Lower lobe of right lung (tissue), 2 donors: ENCODE measurements around the gene RETREG1. TPM values are rescaled to one million over a fixed set of nuclear protein-coding genes. Genes with fewer than 3 reads are reported as not detected.
"Not testable (repeated sequence)": the region's sequence is repeated elsewhere in the genome, so short reads cannot be mapped to it uniquely, and the experiment has no call there.

Experiments used
- ATAC-seq, 2 donors: fragments of 200-7000 bp; cut with Tn5 transposase; one replicate each; pipeline ENCODE4 v1.9.1; 2020 to 2022; ENCODE audit warnings: mild to moderate bottlenecking in 2 of 2, moderate library complexity in 2 of 2
- DNase-seq: peaks from one replicate; pipeline ENCODE4 v3.0.0-alpha.2; 2020
- H3K27ac ChIP-seq: fragments of 200-600 bp; one replicate; pipeline ENCODE4 v1.8.0; 2022
- H3K27me3 ChIP-seq: fragments of 200-600 bp; one replicate; pipeline ENCODE4 v1.8.0; 2022; ENCODE audit warnings: low read depth
- H3K36me3 ChIP-seq: fragments of 200-600 bp; one replicate; pipeline ENCODE4 v1.8.0; 2022; ENCODE audit warnings: mild to moderate bottlenecking
- H3K4me1 ChIP-seq: fragments of 200-600 bp; one replicate; pipeline ENCODE4 v1.8.0; 2022
- H3K4me3 ChIP-seq: fragments of 200-600 bp; one replicate; pipeline ENCODE4 v1.8.0; 2022; ENCODE audit warnings: mild to moderate bottlenecking
- H3K9me3 ChIP-seq: fragments of 200-600 bp; one replicate; pipeline ENCODE4 v1.8.0; 2022
- intact Hi-C: fragments of 100-400 bp; cut with DNase I; formaldehyde crosslinking; loops from one replicate; pipeline ENCODE4 v1.11.0; 2022
- total RNA-seq: library from RNA; stranded (reverse); fragmentation: NEBNext Ultra II Directional; extraction: Animal tissue kit (Norgen Biotek cat#: 25700); gene quantifications from one replicate; pipeline ENCODE4 v1.2.1, GENCODE V29; 2021
- TF ChIP-seq, protein P1 (sequence below): fragments of 200-600 bp; IDR thresholded peaks from one replicate; pipeline ENCODE4 v1.8.0; 2022; ENCODE audit warnings: antibody characterized with exemption, mild to moderate bottlenecking
- donor health status: DM: no; HTN: yes; CAD: no; lungs with severe emphysema.

Gene RETREG1
- total RNA-seq, 1 donor from 2014 or later = 20.6 TPM

DNA sequence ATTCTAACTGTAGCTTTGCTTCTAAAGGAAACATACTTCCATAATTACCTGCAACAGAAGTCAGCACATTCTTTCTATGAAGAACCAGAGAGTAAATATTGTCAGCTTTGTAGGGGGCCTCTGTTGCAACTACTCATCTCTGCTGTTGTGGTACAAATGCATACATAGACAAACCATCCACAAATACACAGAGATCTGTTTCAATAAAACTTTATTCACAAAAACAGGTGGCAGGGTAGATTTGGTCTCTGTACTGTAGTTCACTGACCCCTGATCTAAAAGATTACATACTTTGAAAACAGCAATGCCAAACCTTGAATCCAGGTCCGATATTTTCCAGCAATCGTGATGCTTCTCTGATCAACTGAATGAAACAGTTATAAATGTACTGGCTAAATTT is 44.9 kb upstream of the RETREG1 start:
- no peaks in the 10 kb centered on the region for H3K9me3 ChIP-seq
- ATAC-seq = no peak
- peaks cover 24% of the 10 kb centered on the region for H3K36me3 ChIP-seq
- H3K27me3 ChIP-seq = no peaks in the 10 kb centered on the region
- H3K4me1 ChIP-seq = no peaks in the 10 kb centered on the region
- DNase-seq = no peak
- no peak overlapping the region for H3K27ac ChIP-seq
- no peak overlapping the region for H3K4me3 ChIP-seq
- intact Hi-C loops = no loop called here
- TF ChIP-seq, protein P1, sequence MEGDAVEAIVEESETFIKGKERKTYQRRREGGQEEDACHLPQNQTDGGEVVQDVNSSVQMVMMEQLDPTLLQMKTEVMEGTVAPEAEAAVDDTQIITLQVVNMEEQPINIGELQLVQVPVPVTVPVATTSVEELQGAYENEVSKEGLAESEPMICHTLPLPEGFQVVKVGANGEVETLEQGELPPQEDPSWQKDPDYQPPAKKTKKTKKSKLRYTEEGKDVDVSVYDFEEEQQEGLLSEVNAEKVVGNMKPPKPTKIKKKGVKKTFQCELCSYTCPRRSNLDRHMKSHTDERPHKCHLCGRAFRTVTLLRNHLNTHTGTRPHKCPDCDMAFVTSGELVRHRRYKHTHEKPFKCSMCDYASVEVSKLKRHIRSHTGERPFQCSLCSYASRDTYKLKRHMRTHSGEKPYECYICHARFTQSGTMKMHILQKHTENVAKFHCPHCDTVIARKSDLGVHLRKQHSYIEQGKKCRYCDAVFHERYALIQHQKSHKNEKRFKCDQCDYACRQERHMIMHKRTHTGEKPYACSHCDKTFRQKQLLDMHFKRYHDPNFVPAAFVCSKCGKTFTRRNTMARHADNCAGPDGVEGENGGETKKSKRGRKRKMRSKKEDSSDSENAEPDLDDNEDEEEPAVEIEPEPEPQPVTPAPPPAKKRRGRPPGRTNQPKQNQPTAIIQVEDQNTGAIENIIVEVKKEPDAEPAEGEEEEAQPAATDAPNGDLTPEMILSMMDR = no peak

DNA sequence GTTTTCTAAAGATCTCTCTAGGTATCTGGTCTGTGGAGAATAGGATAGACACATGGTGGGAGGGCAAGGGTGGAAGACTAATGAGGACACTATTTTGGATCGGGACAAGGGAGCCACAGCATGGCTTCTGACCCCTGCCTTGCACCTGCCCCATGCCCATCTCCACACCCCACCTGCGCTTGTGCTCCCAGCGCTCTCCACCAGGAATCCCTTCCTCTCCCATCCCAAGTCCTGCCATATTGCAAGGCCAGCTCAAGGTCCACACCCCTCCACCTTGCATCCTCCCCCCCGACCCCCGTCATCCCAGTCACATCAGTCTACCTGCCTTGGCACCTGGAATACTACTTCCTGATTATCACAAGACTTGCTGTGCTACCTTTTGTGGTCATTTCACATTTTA is 44.2 kb upstream of the RETREG1 start:
- intact Hi-C loops = no loop called here
- H3K4me3 ChIP-seq = no peak overlapping the region
- no peak for DNase-seq
- H3K9me3 ChIP-seq = no peaks in the 10 kb centered on the region
- no peaks in the 10 kb centered on the region for H3K27me3 ChIP-seq
- peak in 1 of 2 donors; percentile 39 for ATAC-seq
- no peaks in the 10 kb centered on the region for H3K4me1 ChIP-seq
- peaks cover 17% of the 10 kb centered on the region for H3K36me3 ChIP-seq
- H3K27ac ChIP-seq = no peak overlapping the region
- TF ChIP-seq, protein P1 = no peak

DNA sequence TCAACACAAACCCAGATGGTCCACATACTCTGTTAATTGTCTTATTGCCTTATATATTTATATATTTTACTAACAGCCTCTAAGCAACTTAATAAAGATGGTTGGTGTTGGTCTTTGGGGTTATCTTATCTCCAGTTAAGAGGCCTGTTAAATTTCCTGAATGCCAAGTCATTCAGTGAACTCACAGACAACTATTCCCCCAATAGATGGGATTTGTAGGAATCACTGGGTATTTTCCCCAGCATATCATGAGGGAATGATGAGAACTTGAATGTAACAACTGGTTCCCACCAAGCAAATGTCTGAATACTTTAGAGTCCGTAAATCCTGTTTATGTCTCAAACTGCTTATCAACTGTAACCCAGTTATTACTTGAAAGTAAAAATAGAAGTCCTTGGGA is 42.7 kb upstream of the RETREG1 start:
- no peak overlapping the region for H3K27ac ChIP-seq
- H3K4me1 ChIP-seq = no peaks in the 10 kb centered on the region
- H3K9me3 ChIP-seq = no peaks in the 10 kb centered on the region
- H3K27me3 ChIP-seq = no peaks in the 10 kb centered on the region
- ATAC-seq = no peak
- intact Hi-C loops = no loop called here
- H3K36me3 ChIP-seq = peaks cover 5% of the 10 kb centered on the region
- H3K4me3 ChIP-seq = no peak overlapping the region
- TF ChIP-seq, protein P1 = no peak
- DNase-seq = no peak

DNA sequence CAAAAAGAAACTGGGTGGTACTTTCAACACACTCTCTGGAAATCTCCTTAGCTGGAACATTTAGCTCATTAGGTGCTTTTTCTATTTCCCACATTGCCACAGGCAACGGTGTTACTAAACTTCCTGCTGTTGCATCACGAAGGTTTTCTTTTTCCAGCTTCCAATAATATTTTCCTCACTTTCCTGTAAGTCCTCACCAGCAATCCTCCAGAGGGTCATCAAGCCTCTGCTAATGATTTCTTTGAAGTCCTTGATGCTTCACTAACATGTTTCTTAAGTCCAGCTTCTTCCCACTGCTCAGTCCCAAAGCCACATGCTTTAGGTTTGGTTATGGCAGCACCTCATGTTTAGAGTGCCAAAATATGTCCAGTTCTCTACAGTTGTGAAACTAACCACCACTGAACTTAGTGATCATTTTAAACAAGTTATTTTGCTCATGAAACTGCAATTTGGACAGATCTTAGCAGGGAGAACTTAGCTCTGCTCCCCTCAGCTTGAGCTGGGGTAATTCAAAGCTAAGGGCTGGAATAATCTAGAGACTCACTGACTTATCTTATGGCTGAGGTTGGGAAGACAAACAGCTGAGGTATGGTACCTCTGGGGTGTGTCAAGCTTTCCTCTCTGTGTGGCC is 39.9 kb upstream of the RETREG1 start:
- H3K36me3 ChIP-seq = no peaks in the 10 kb centered on the region
- no peak for DNase-seq
- H3K27ac ChIP-seq = no peak overlapping the region
- intact Hi-C loops = no loop called here
- H3K4me1 ChIP-seq = no peaks in the 10 kb centered on the region
- TF ChIP-seq, protein P1 = no peak
- ATAC-seq = peak; percentile 47 to 66
- H3K27me3 ChIP-seq = no peaks in the 10 kb centered on the region
- H3K4me3 ChIP-seq = no peak overlapping the region
- no peaks in the 10 kb centered on the region for H3K9me3 ChIP-seq

DNA sequence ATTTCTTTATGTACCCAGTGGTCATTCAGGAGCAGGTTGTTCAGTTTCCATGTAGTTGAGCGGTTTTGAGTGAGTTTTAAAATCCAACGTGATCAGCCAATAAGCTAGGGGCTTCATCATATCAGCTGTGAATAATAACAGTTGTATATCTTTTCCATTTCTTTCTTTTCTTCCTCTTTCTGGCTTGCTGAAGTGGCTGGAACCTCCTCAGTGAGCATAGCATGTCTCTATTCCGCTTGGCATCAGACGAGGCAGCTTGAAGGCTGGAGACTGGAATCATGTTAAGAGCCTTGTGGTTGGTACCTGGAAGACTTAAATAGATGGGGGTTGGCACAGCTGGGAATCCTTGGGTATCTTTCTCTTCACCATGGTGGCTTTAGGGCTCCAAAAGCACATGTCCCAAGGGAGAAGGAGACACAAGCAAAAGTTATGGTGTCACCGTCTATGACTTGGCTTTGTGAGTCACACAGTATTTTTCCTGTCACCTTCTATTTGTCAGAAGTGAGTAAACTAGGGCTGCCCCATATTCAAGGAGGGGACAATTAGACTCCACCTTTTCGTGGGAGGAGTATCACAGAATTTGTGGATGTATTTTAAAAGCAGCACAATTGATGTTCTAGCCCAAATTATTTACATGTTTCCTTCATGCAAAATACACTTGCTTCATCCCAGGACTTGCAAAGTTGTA is 38.0 kb upstream of the RETREG1 start:
- no peak for DNase-seq
- Histone ChIP-seq H3K27ac (no peak overlapping the region), H3K27me3 (no peaks in the 10 kb centered on the region), H3K4me1 (no peaks in the 10 kb centered on the region), H3K36me3 (no peaks in the 10 kb centered on the region), H3K9me3 (no peaks in the 10 kb centered on the region), H3K4me3 (no peak overlapping the region)
- TF ChIP-seq, protein P1 = no peak
- no peak for ATAC-seq
- intact Hi-C loops = no loop called here

DNA sequence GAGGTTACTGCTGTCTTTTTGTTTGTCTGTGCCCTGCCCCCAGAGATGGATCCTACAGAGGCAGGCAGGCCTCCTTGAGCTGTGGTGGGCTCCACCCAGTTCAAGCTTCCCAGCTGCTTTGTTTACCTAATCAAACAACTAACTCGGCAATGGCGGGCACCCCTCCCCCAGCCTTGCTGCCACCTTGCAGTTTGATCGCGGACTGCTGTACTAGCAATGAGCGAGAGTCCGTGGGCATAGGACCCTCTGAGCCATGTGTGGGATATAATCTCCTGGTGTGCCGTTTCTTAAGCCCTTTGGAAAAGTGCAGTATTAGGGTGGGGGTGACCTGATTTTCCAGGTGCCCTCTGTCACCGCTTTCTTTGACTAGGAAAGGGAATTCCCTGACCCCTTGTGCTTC is 31.9 kb upstream of the RETREG1 start:
- H3K4me3 ChIP-seq, H3K27ac ChIP-seq, H3K9me3 ChIP-seq, ATAC-seq, H3K27me3 ChIP-seq, DNase-seq, intact Hi-C loops, H3K36me3 ChIP-seq, H3K4me1 ChIP-seq: not testable (repeated sequence)
